ENCODE measurements around the gene PAGE2B.
"Not testable (repeated sequence)": the region's sequence is repeated elsewhere in the genome, so short reads cannot be mapped to it uniquely, and the experiment has no call there.

The PAGE2B gene

GRCh38 chrX:55111578-55112254, 36.9 kb downstream of the PAGE2B start:
- no peak for DNase-seq

- DNase-seq: not testable (repeated sequence)
These were observed 41.8 kb downstream of the PAGE2B start for GRCh38 chrX:55116589-55116988.

- no peak for DNase-seq
These were observed 43.7 kb downstream of the PAGE2B start for GRCh38 chrX:55118574-55118973.

GRCh38 chrX:55119271-55119670, 44.4 kb downstream of the PAGE2B start:
- no peak for DNase-seq

GRCh38 chrX:55119712-55120111, 44.9 kb downstream of the PAGE2B start:
- DNase-seq: no peak

GRCh38 chrX:55120761-55121358, 46.0 kb downstream of the PAGE2B start:
- DNase-seq: no peak

- no peak for DNase-seq
These were observed 49.1 kb downstream of the PAGE2B start for GRCh38 chrX:55123900-55124299.

- DNase-seq: no peak
These were observed 52.9 kb downstream of the PAGE2B start for GRCh38 chrX:55127692-55128091.

Data from DMS79 treated with DMSO at 0.1 percent for 48 hours (cell line).